ENCODE results near the gene NELL1. TPM values are rescaled to one million over a fixed set of nuclear protein-coding genes. Genes with fewer than 3 reads are reported as not detected.

The NELL1 gene
- total and polyA plus RNA-seq, 5 donors from 2014 or later, result not detected

- Mint-ChIP-seq H3K9me3 (peaks cover 0 to 16% (median 4%) of the 10 kb centered on the region in 7 donors), H3K4me3 (no peak overlapping the region), H3K27me3 (no peaks in the 10 kb centered on the region), H3K4me1 (no peaks in the 10 kb centered on the region), H3K27ac (no peak overlapping the region), H3K36me3 (no peaks in the 10 kb centered on the region)
- Histone ChIP-seq H3K36me3 (ENCODE audit: control insufficient read depth, insufficient read depth, low read length) (no peaks in the 10 kb centered on the region), H3K27ac (ENCODE audit: insufficient read depth, low read length, poor library complexity, severe bottlenecking) (no peak overlapping the region), H3K27me3 (ENCODE audit: control insufficient read depth, insufficient read depth, low read length) (no peaks in the 10 kb centered on the region), H3K9me3 (ENCODE audit: control insufficient read depth in 2 of 2, low read length in 2 of 2) (no peaks in the 10 kb centered on the region), H3K4me1 (ENCODE audit: control insufficient read depth, insufficient read depth, low read length, poor library complexity, severe bottlenecking) (no peaks in the 10 kb centered on the region), H3K4me3 (ENCODE audit: low read depth, low read length) (no peak overlapping the region)
- ATAC-seq (ENCODE audit: low read depth in 2 of 2) (no peak), DNase-seq (no peak)
These were observed 705.0 kb downstream of the NELL1 start for GRCh38 chr11:21374376-21374775.

GRCh38 chr11:21385669-21386440 lies 716.5 kb downstream of the NELL1 start:
- H3K9me3 ChIP-seq (ENCODE audit: control insufficient read depth in 2 of 2, low read length in 2 of 2), result no peaks in the 10 kb centered on the region
- H3K36me3 ChIP-seq (ENCODE audit: control insufficient read depth, insufficient read depth, low read length), result no peaks in the 10 kb centered on the region
- DNase-seq (no peak), ATAC-seq (ENCODE audit: low read depth in 2 of 2) (no peak)
- no peaks in the 10 kb centered on the region for H3K4me1 ChIP-seq (ENCODE audit: control insufficient read depth, insufficient read depth, low read length, poor library complexity, severe bottlenecking)
- Mint-ChIP-seq H3K4me1 (no peaks in the 10 kb centered on the region), H3K27me3 (no peaks in the 10 kb centered on the region), H3K36me3 (no peaks in the 10 kb centered on the region), H3K4me3 (no peak overlapping the region), H3K27ac (no peak overlapping the region), H3K9me3 (peaks cover 4 to 31% (median 9%) of the 10 kb centered on the region in 7 donors)
- H3K27ac ChIP-seq (ENCODE audit: insufficient read depth, low read length, poor library complexity, severe bottlenecking), result no peak overlapping the region
- no peak overlapping the region for H3K4me3 ChIP-seq (ENCODE audit: low read depth, low read length)
- no peaks in the 10 kb centered on the region for H3K27me3 ChIP-seq (ENCODE audit: control insufficient read depth, insufficient read depth, low read length)

GRCh38 chr11:21390430-21390829 lies 721.0 kb downstream of the NELL1 start:
- Histone ChIP-seq H3K4me3 (ENCODE audit: low read depth, low read length) (no peak overlapping the region), H3K27me3 (ENCODE audit: control insufficient read depth, insufficient read depth, low read length) (no peaks in the 10 kb centered on the region), H3K4me1 (ENCODE audit: control insufficient read depth, insufficient read depth, low read length, poor library complexity, severe bottlenecking) (no peaks in the 10 kb centered on the region), H3K9me3 (ENCODE audit: control insufficient read depth in 2 of 2, low read length in 2 of 2) (no peaks in the 10 kb centered on the region), H3K36me3 (ENCODE audit: control insufficient read depth, insufficient read depth, low read length) (no peaks in the 10 kb centered on the region), H3K27ac (ENCODE audit: insufficient read depth, low read length, poor library complexity, severe bottlenecking) (no peak overlapping the region)
- DNase-seq (no peak), ATAC-seq (ENCODE audit: low read depth in 2 of 2) (no peak)
- H3K36me3 Mint-ChIP-seq, result no peaks in the 10 kb centered on the region
- no peaks in the 10 kb centered on the region for H3K4me1 Mint-ChIP-seq
- no peaks in the 10 kb centered on the region for H3K27me3 Mint-ChIP-seq
- no peak overlapping the region for H3K4me3 Mint-ChIP-seq
- H3K27ac Mint-ChIP-seq, result no peak overlapping the region
- H3K9me3 Mint-ChIP-seq, result peaks cover 0 to 24% (median 7%) of the 10 kb centered on the region in 7 donors

GRCh38 chr11:21396342-21397008 lies 727.1 kb downstream of the NELL1 start:
- no peaks in the 10 kb centered on the region for H3K4me1 Mint-ChIP-seq
- Histone ChIP-seq H3K4me1 (ENCODE audit: control insufficient read depth, insufficient read depth, low read length, poor library complexity, severe bottlenecking) (no peaks in the 10 kb centered on the region), H3K4me3 (ENCODE audit: low read depth, low read length) (no peak overlapping the region), H3K36me3 (ENCODE audit: control insufficient read depth, insufficient read depth, low read length) (no peaks in the 10 kb centered on the region), H3K9me3 (ENCODE audit: control insufficient read depth in 2 of 2, low read length in 2 of 2) (no peaks in the 10 kb centered on the region), H3K27me3 (ENCODE audit: control insufficient read depth, insufficient read depth, low read length) (no peaks in the 10 kb centered on the region), H3K27ac (ENCODE audit: insufficient read depth, low read length, poor library complexity, severe bottlenecking) (no peak overlapping the region)
- H3K9me3 Mint-ChIP-seq, result peaks cover 0 to 16% (median 7%) of the 10 kb centered on the region in 7 donors
- no peaks in the 10 kb centered on the region for H3K36me3 Mint-ChIP-seq
- ATAC-seq (ENCODE audit: low read depth in 2 of 2) (no peak), DNase-seq (no peak)
- H3K4me3 Mint-ChIP-seq, result no peak overlapping the region
- no peak overlapping the region for H3K27ac Mint-ChIP-seq
- no peaks in the 10 kb centered on the region for H3K27me3 Mint-ChIP-seq

- Histone ChIP-seq H3K9me3 (ENCODE audit: control insufficient read depth in 2 of 2, low read length in 2 of 2) (no peaks in the 10 kb centered on the region), H3K4me1 (ENCODE audit: control insufficient read depth, insufficient read depth, low read length, poor library complexity, severe bottlenecking) (no peaks in the 10 kb centered on the region), H3K4me3 (ENCODE audit: low read depth, low read length) (no peak overlapping the region), H3K27me3 (ENCODE audit: control insufficient read depth, insufficient read depth, low read length) (no peaks in the 10 kb centered on the region), H3K36me3 (ENCODE audit: control insufficient read depth, insufficient read depth, low read length) (no peaks in the 10 kb centered on the region), H3K27ac (ENCODE audit: insufficient read depth, low read length, poor library complexity, severe bottlenecking) (no peak overlapping the region)
- Mint-ChIP-seq H3K27me3 (no peaks in the 10 kb centered on the region), H3K27ac (no peak overlapping the region), H3K36me3 (no peaks in the 10 kb centered on the region), H3K9me3 (peaks cover 0 to 10% (median 7%) of the 10 kb centered on the region in 7 donors), H3K4me1 (no peaks in the 10 kb centered on the region), H3K4me3 (no peak overlapping the region)
- ATAC-seq (ENCODE audit: low read depth in 2 of 2) (no peak), DNase-seq (no peak)
These were observed 728.8 kb downstream of the NELL1 start for GRCh38 chr11:21398195-21398594.

- Histone ChIP-seq H3K27me3 (ENCODE audit: control insufficient read depth, insufficient read depth, low read length) (no peaks in the 10 kb centered on the region), H3K36me3 (ENCODE audit: control insufficient read depth, insufficient read depth, low read length) (no peaks in the 10 kb centered on the region), H3K27ac (ENCODE audit: insufficient read depth, low read length, poor library complexity, severe bottlenecking) (no peak overlapping the region), H3K4me3 (ENCODE audit: low read depth, low read length) (no peak overlapping the region), H3K4me1 (ENCODE audit: control insufficient read depth, insufficient read depth, low read length, poor library complexity, severe bottlenecking) (no peaks in the 10 kb centered on the region), H3K9me3 (ENCODE audit: control insufficient read depth in 2 of 2, low read length in 2 of 2) (peaks cover 0 to 5% of the 10 kb centered on the region in 2 experiments)
- no peaks in the 10 kb centered on the region for H3K36me3 Mint-ChIP-seq
- H3K27ac Mint-ChIP-seq, result no peak overlapping the region
- H3K9me3 Mint-ChIP-seq, result peaks cover 0 to 17% (median 4%) of the 10 kb centered on the region in 7 donors
- H3K27me3 Mint-ChIP-seq, result no peaks in the 10 kb centered on the region
- H3K4me3 Mint-ChIP-seq, result no peak overlapping the region
- no peak for ATAC-seq (ENCODE audit: low read depth in 2 of 2)
- no peak for DNase-seq
- H3K4me1 Mint-ChIP-seq, result no peaks in the 10 kb centered on the region
These were observed 732.1 kb downstream of the NELL1 start for GRCh38 chr11:21401496-21401895.

- H3K9me3 Mint-ChIP-seq, result peaks cover 0 to 20% (median 5%) of the 10 kb centered on the region in 7 donors
- H3K27ac Mint-ChIP-seq, result no peak overlapping the region
- H3K36me3 Mint-ChIP-seq, result no peaks in the 10 kb centered on the region
- Histone ChIP-seq H3K4me3 (ENCODE audit: low read depth, low read length) (no peak overlapping the region), H3K4me1 (ENCODE audit: control insufficient read depth, insufficient read depth, low read length, poor library complexity, severe bottlenecking) (no peaks in the 10 kb centered on the region), H3K9me3 (ENCODE audit: control insufficient read depth in 2 of 2, low read length in 2 of 2) (peaks cover 0 to 5% of the 10 kb centered on the region in 2 experiments), H3K27me3 (ENCODE audit: control insufficient read depth, insufficient read depth, low read length) (no peaks in the 10 kb centered on the region), H3K27ac (ENCODE audit: insufficient read depth, low read length, poor library complexity, severe bottlenecking) (no peak overlapping the region), H3K36me3 (ENCODE audit: control insufficient read depth, insufficient read depth, low read length) (no peaks in the 10 kb centered on the region)
- H3K4me1 Mint-ChIP-seq, result no peaks in the 10 kb centered on the region
- no peak for DNase-seq
- no peak overlapping the region for H3K4me3 Mint-ChIP-seq
- H3K27me3 Mint-ChIP-seq, result no peaks in the 10 kb centered on the region
- no peak for ATAC-seq (ENCODE audit: low read depth in 2 of 2)
These were observed 732.9 kb downstream of the NELL1 start for GRCh38 chr11:21402274-21402673.
